A549 (cell line): ENCODE data around the gene ENAH. TPM values are rescaled to one million over a fixed set of nuclear protein-coding genes. Genes with fewer than 3 reads are reported as not detected.

Source experiments
- ATAC-seq, 2 experiments: fragments of 200-7000 bp in 1 of 2; fragments of >200 bp in 1 of 2; cut with Nextera tagmentation in 1 of 2; cut with Tn5 transposase in 1 of 2; 3 replicates each; pipeline versions ENCODE4 v1.8.0 to v1.9.1; 2018 to 2020; ENCODE audit warnings: mild to moderate bottlenecking in 1 of 2, moderate library complexity in 1 of 2
- CTCF ChIA-PET: fragments of 300-600 bp; sonication (Branson Sonifier 250); formaldehyde crosslinking; extraction: SDS; loops from one replicate; lab custom pipeline; 2021; ENCODE audit warnings: antibody characterized with exemption, inconsistent platforms; lab: Yijun Ruan, JAX
- POLR2A ChIA-PET: fragments of 350-600 bp; formaldehyde crosslinking; extraction: SDS; loops from one replicate; lab custom pipeline; 2021; ENCODE audit warnings: antibody characterized with exemption, inconsistent platforms; lab: Yijun Ruan, JAX
- DNase-seq, 2 experiments: peaks; one replicate each; pipeline versions ENCODE4 v3.0.0 to v3.0.0-alpha.2; 2011 to 2016; ENCODE audit warnings: low read depth in 1 of 2, low spot score in 1 of 2
- FAIRE-seq: peaks from 2 replicates; lab custom pipeline; 2011; peaks lifted over from hg19 to GRCh38; lab: Jason Lieb, UNC
- H3K27ac ChIP-seq, 2 experiments: fragments of >200 bp; sonication (Bioruptor Twin); formaldehyde crosslinking; 3 replicates each; pipeline ENCODE4 v1.5.1; 2016 to 2017
- H3K4me1 ChIP-seq: fragments of >200 bp; sonication (Bioruptor Twin); formaldehyde crosslinking; 3 replicates; pipeline ENCODE4 v1.6.1; 2016
- H3K4me2 ChIP-seq: fragments of >200 bp; sonication (Bioruptor Twin); formaldehyde crosslinking; 3 replicates; pipeline ENCODE4 v1.6.1; 2016
- H3K4me3 ChIP-seq: fragments of >200 bp; sonication (Bioruptor Twin); formaldehyde crosslinking; 3 replicates; pipeline ENCODE4 v1.5.1; 2016
- H3K9me3 ChIP-seq: fragments of >200 bp; sonication (Bioruptor Twin); formaldehyde crosslinking; 3 replicates; pipeline ENCODE4 v1.6.1; 2016
- BHLHE40 ChIP-seq: IDR thresholded peaks from 2 replicates; pipeline ENCODE4 v1.6.1; 2012; ENCODE audit warnings: low read depth, low read length, inconsistent platforms
- CBX8 ChIP-seq: fragments of 200-600 bp; sonication (generic); IDR thresholded peaks from 2 replicates; pipeline ENCODE4 v1.6.1; 2016
- CEBPB ChIP-seq, 2 experiments: fragments of >200 bp in 1 of 2; sonication (Bioruptor Twin) in 1 of 2; formaldehyde crosslinking in 1 of 2; IDR thresholded peaks; 2 replicates each; pipeline ENCODE4 v1.6.1; 2012 to 2016
- CTCF ChIP-seq: fragments of >200 bp; sonication (Bioruptor Twin); formaldehyde crosslinking; IDR thresholded peaks from 3 replicates; pipeline ENCODE4 v1.5.1; 2016
- ELK1 ChIP-seq: fragments of 150-350 bp; IDR thresholded peaks from 2 replicates; pipeline ENCODE4 v1.6.1; 2014; ENCODE audit warnings: low read depth, mild to moderate bottlenecking, low read length
- FOXS1 ChIP-seq: fragments of 250-450 bp; sonication (Bioruptor Pico); IDR thresholded peaks from 2 replicates; pipeline ENCODE4 v1.5.0; 2020; ENCODE audit warnings: mild to moderate bottlenecking, moderate library complexity
- GATA3 ChIP-seq: IDR thresholded peaks from 2 replicates; pipeline ENCODE4 v1.6.1; 2012; ENCODE audit warnings: borderline replicate concordance
- HEYL ChIP-seq: fragments of 250-450 bp; sonication (Bioruptor Pico); IDR thresholded peaks from 2 replicates; pipeline ENCODE4 v1.8.0; 2021; ENCODE audit warnings: mild to moderate bottlenecking, moderate library complexity
- HOXA7 ChIP-seq: fragments of 250-450 bp; sonication (Bioruptor Pico); IDR thresholded peaks from 2 replicates; pipeline ENCODE4 v1.5.0; 2020; ENCODE audit warnings: mild to moderate bottlenecking, moderate library complexity
- HOXB13 ChIP-seq: fragments of 250-450 bp; sonication (Bioruptor Pico); IDR thresholded peaks from 2 replicates; pipeline ENCODE4 v1.5.0; 2020; ENCODE audit warnings: low read depth, mild to moderate bottlenecking, moderate library complexity
- JUN ChIP-seq, 2 experiments: fragments of >200 bp; sonication (Bioruptor Twin); formaldehyde crosslinking; IDR thresholded peaks; 2 replicates in 1 of 2; 3 replicates in 1 of 2; pipeline ENCODE4 v1.6.1; 2016 to 2017
- MAZ ChIP-seq: fragments of 150-350 bp; IDR thresholded peaks from 2 replicates; pipeline ENCODE4 v1.6.1; 2014; ENCODE audit warnings: antibody characterized with exemption, low read depth, low read length, borderline replicate concordance
- MYC ChIP-seq: IDR thresholded peaks from 2 replicates; pipeline ENCODE4 v1.6.1; 2012; ENCODE audit warnings: mild to moderate bottlenecking, inconsistent platforms, low read length, improper control_type of control experiment, borderline replicate concordance
- POLR2AphosphoS2 ChIP-seq: conservative IDR thresholded peaks from 2 replicates; pipeline ENCODE4 v1.6.1; 2012; ENCODE audit warnings: low read length, improper control_type of control experiment, inconsistent platforms
- RAD21 ChIP-seq, 2 experiments: fragments of >200 bp in 1 of 2; sonication (Bioruptor Twin) in 1 of 2; formaldehyde crosslinking in 1 of 2; IDR thresholded peaks in 1 of 2; conservative IDR thresholded peaks in 1 of 2; 2 replicates in 1 of 2; 3 replicates in 1 of 2; pipeline ENCODE4 v1.6.1; 2012 to 2018; ENCODE audit warnings: inconsistent platforms in 1 of 2
- RFX5 ChIP-seq: fragments of 450-650 bp; IDR thresholded peaks from 2 replicates; pipeline ENCODE4 v1.7.1; 2014; ENCODE audit warnings: antibody characterized with exemption, mild to moderate bottlenecking, moderate library complexity
- ZC3H11A ChIP-seq: fragments of 450-650 bp; IDR thresholded peaks from 2 replicates; pipeline ENCODE4 v1.6.1; 2014; ENCODE audit warnings: antibody characterized with exemption, mild to moderate bottlenecking
- ZNF302 ChIP-seq: fragments of 250-450 bp; sonication (Bioruptor Pico); IDR thresholded peaks from 2 replicates; pipeline ENCODE4 v1.9.0; 2021; ENCODE audit warnings: inconsistent platforms, mild to moderate bottlenecking, moderate library complexity
- WGBS: methylation state at CpG from one replicate; pipeline ENCODE4 v1.1.6; 2017; ENCODE audit errors: missing lambda C conversion rate; 5-methylcytosine and 5-hydroxymethylcytosine counted together
- polyA plus RNA-seq, 4 experiments: library from polyadenylated mRNA; depleted of rRNA in 3 of 4; stranded (reverse); fragments of >200 nt; fragmentation: RNase III in 1 of 4; extraction: RNeasy Plus Mini Kit Qiagen cat#74134 plus additional on column Dnase treatment in 1 of 4; gene quantifications; 2 replicates in 3 of 4; 3 replicates in 1 of 4; pipeline ENCODE4 v1.2.3, GENCODE V29; 2011 to 2017
- TF ChIP-seq, protein P1 (sequence below): fragments of 450-650 bp; IDR thresholded peaks from 2 replicates; pipeline ENCODE4 v1.6.1; 2014; ENCODE audit warnings: antibody characterized with exemption
- TF ChIP-seq, protein P2 (sequence below): fragments of 250-450 bp; sonication (Bioruptor Pico); IDR thresholded peaks from 2 replicates; pipeline ENCODE4 v1.5.0; 2021; ENCODE audit warnings: mild to moderate bottlenecking, moderate library complexity, borderline replicate concordance

The ENAH gene
- polyA plus RNA-seq, 2 of the 4 experiments (the other 2 are of a cell fraction), result 142 to 155 TPM

DNA sequence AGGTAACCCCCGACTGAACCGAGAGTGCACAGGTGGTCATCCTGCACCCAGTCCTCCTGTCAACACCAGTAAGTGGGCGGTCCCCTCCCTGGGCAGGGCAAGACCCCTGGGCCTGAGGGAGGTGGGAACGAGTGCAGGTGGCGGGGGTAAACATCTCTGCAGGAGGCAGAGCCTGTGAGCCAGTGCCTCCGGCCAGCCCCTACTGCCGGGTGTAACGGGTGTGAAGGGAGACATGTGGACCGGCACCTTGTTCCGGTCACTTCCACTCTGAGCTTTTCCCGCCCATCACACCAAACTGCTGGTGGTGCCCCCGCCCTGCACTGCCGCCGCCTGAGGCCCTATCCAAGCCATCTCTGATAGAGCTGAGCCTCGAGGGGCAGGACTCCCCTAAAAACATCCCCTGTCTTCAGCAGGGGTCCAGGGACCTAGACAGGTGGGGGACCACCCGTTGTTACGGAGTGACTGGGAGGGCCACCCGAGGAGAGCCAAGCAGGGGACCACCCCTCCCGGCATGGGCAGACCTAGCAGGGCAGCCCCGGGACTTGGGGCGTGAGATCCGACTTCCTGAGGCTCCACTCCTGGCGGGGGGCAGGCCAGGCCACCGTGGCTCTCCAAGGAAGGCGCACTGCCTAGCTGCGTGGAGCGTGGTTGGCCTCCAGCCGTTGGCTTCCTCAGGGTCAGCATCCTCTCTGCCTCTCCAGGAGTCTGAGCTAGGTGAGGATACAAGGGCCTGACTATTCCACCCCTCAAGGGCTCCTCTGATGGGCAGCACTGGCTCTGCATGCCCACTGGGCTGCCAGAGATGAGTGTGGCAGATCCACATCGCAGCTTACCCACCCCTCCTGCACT, 181.2 kb downstream of the ENAH start:
- DNase-seq, result no peak
- WGBS, result 75% methylated on average over 27 of the region's 29 CpGs
- Histone ChIP-seq H3K4me3 (no peak overlapping the region), H3K9me3 (no peaks in the 10 kb centered on the region), H3K4me2 (no peak overlapping the region), H3K27ac (no peak overlapping the region), H3K4me1 (peaks cover 8% of the 10 kb centered on the region; the same call in 2 of the 3 replicates)
- no peak for FAIRE-seq
- ChIA-PET CTCF (interaction anchor here (0.7 to 24.4 kb wide), 14 partner anchors 11 to 516 kb away, joined by 3 to 429 read pairs (median 6); partner anchors contain the start of gene SRP9), POLR2A (no interaction called here)
- ATAC-seq, result 0 out of 6 replicates have a peak, but pooled peaks of 1 of the 2 experiments have one; percentile 6
- no peak for TF ChIP-seq ZNF302 (CRISPR knock-in tag)

DNA sequence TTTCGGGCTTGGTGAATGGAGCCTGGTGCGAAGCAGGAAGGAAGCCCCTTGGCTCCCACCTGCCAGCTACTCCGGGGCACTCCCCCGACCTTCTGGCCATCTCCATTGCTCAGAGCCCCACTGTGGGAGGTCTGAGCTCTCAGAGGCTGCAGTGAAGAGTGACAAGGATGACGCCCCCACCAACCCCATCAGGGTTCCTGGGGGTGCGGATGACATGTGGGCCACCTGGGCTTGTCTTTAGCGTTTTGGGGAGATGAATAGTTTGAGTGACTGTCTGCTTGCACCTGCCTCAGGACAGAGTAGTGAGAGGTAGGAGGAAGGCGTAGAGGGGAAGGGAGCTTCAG, 181.8 kb downstream of the ENAH start:
- H3K4me1 ChIP-seq, result peaks cover 8% of the 10 kb centered on the region; the same call in 2 of the 3 replicates
- no peak for DNase-seq
- FAIRE-seq, result no peak
- 78% methylated on average over 4 of the region's 8 CpGs for WGBS
- H3K27ac ChIP-seq, result no peak overlapping the region
- H3K9me3 ChIP-seq, result no peaks in the 10 kb centered on the region
- no peak overlapping the region for H3K4me3 ChIP-seq
- ChIA-PET POLR2A (no interaction called here), CTCF (interaction anchor here (0.7 to 24.4 kb wide), 13 partner anchors 8 to 517 kb away, joined by 3 to 429 read pairs (median 5); partner anchors contain the start of gene SRP9)
- ATAC-seq, result no peak
- no peak overlapping the region for H3K4me2 ChIP-seq
- TF ChIP-seq FOXS1 (CRISPR knock-in tag) (no peak), HOXB13 (CRISPR knock-in tag) (no peak), CBX8 (no peak), ZC3H11A (no peak), HEYL (no peak)
- TF ChIP-seq, protein P1, sequence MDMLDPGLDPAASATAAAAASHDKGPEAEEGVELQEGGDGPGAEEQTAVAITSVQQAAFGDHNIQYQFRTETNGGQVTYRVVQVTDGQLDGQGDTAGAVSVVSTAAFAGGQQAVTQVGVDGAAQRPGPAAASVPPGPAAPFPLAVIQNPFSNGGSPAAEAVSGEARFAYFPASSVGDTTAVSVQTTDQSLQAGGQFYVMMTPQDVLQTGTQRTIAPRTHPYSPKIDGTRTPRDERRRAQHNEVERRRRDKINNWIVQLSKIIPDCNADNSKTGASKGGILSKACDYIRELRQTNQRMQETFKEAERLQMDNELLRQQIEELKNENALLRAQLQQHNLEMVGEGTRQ, result no peak

GRCh38 chr1:225470211-225471108, 182.5 kb downstream of the ENAH start:
- ChIA-PET POLR2A (no interaction called here), CTCF (interaction anchor here (0.6 to 24.4 kb wide), 13 partner anchors 9 to 517 kb away, joined by 3 to 429 read pairs (median 5); partner anchors contain the start of gene SRP9)
- 0 out of 6 replicates have a peak, but pooled peaks of 1 of the 2 experiments have one; percentile 9 for ATAC-seq
- 78% methylated on average over 24 of the region's 25 CpGs for WGBS
- H3K4me3 ChIP-seq, result no peak overlapping the region
- H3K27ac ChIP-seq, result no peak overlapping the region
- H3K4me1 ChIP-seq, result peaks cover 8% of the 10 kb centered on the region; the same call in 2 of the 3 replicates
- no peak for FAIRE-seq
- no peak for DNase-seq
- no peaks in the 10 kb centered on the region for H3K9me3 ChIP-seq
- no peak for TF ChIP-seq CBX8
- 0 out of 5 replicates have a peak, but pooled peaks of 1 of the 2 experiments have one; percentile 7 for TF ChIP-seq RAD21 (conservative IDR thresholded peaks at IDR 0.05 in 1 of 2, IDR thresholded peaks at IDR 0.05 in 1 of 2)
- TF ChIP-seq, protein P2, sequence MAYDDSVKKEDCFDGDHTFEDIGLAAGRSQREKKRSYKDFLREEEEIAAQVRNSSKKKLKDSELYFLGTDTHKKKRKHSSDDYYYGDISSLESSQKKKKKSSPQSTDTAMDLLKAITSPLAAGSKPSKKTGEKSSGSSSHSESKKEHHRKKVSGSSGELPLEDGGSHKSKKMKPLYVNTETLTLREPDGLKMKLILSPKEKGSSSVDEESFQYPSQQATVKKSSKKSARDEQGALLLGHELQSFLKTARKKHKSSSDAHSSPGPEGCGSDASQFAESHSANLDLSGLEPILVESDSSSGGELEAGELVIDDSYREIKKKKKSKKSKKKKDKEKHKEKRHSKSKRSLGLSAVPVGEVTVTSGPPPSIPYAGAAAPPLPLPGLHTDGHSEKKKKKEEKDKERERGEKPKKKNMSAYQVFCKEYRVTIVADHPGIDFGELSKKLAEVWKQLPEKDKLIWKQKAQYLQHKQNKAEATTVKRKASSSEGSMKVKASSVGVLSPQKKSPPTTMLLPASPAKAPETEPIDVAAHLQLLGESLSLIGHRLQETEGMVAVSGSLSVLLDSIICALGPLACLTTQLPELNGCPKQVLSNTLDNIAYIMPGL (CRISPR knock-in tag), result no peak
- no peak for TF ChIP-seq MAZ
- TF ChIP-seq GATA3, result no peak
- no peak overlapping the region for H3K4me2 ChIP-seq

DNA sequence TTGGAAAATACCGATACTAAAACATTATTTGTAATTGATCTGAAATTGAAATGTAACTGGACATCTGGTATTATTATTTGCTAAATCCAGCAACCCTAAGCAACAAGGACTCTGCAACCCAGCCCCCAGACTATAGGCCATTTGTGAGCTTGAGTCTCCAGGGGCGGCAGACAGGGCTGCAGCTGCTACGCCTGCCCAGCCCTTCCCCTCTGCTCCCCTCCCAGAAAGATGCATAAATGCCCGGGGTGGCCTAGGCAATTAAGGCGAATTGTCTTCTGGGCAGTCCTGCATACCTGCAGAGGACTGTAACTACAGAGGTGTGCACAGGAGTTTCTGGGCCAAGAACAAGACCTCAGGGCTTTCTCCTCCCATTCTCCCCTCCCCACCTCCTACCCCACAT, 183.9 kb downstream of the ENAH start:
- POLR2A ChIA-PET, result interaction anchor here (1.2 kb wide), 1 partner anchor 308 kb away, joined by 3 read pairs; no protein-coding TSS in a partner anchor
- Histone ChIP-seq H3K4me3 (no peak overlapping the region), H3K9me3 (no peaks in the 10 kb centered on the region), H3K4me2 (no peak overlapping the region), H3K27ac (no peak overlapping the region), H3K4me1 (no peaks in the 10 kb centered on the region; the same call in 2 of the 3 replicates)
- FAIRE-seq (no peak), ATAC-seq (no peak), DNase-seq (no peak)
- CTCF ChIA-PET, result interaction anchor here (1.3 to 24.4 kb wide), 7 partner anchors 10 to 519 kb away, joined by 3 to 429 read pairs (median 7); partner anchors contain the start of gene SRP9
- 76% methylated on average over 5 of the region's 5 CpGs for WGBS
- no peak for TF ChIP-seq POLR2AphosphoS2
- TF ChIP-seq CEBPB (IDR thresholded peaks at IDR 0.05), result no peak
- no peak for TF ChIP-seq RFX5
- no peak for TF ChIP-seq BHLHE40
- no peak for TF ChIP-seq ZC3H11A
- no peak for TF ChIP-seq HOXA7 (CRISPR knock-in tag)
- TF ChIP-seq ELK1, result no peak
- TF ChIP-seq MYC, result no peak
- no peak for TF ChIP-seq JUN (IDR thresholded peaks at IDR 0.05)
- TF ChIP-seq CTCF, result no peak
